UCSD-AML1 (cell line): ENCODE measurements around the gene CENPVL3.
"Not testable (repeated sequence)": the region's sequence is repeated elsewhere in the genome, so short reads cannot be mapped to it uniquely, and the experiment has no call there.

Experiments used
- DNase-seq: peaks from one replicate; lab custom pipeline; 2025; ENCODE audit not compliant: unreplicated experiment; lab: John Stamatoyannopoulos, UW

Gene CENPVL3

DNA sequence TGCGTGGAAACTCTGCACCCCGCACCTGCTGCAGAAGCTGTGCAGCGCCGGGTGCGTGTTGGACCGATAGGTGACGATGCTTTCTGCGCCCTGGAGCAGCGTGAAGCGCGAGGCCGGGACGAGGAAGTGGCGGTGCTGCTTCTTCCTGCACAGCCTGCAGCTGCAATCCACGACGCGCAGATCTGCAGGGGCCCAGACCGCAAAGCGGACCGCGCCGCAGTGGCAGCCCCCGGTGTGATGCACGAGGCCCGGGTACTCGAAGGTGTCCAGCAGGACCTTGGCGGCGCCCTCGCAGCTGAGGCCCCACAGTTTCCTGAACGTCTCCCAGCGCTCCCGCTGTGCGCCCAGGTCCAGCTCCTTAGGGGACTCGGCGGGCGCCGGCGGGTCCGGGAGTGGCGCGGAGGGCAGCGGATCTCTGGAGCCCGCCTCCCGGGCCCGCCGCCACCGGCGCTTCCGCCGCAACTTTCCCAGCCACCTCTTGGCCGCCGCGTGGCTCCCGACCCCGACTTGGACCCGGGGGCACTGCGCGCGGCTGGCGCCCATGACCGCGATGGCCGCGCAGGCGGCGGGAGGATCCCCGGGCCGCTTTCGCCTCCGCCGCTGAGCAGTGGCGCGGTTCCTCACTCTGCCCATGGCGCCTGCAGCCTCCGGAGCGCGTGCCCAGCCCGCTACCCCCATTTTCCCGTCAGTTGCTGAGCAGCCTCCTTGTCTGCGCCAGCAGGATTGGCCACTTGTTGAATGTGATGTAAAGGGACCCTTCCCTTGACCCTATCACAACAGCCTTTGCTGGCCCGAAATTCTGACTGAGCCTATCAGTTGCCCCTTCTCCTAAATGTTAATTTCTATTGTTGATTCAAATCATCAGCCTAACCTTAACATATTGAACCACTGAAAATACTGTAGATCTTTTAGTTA is at the start of gene CENPVL3:
Gene CENPVL3, minus strand, starts transcription at position 672 of the 915 bp plus-strand sequence. Its CDS starts 39 bp downstream, at position 633.
- DNase-seq: not testable (repeated sequence)

DNA sequence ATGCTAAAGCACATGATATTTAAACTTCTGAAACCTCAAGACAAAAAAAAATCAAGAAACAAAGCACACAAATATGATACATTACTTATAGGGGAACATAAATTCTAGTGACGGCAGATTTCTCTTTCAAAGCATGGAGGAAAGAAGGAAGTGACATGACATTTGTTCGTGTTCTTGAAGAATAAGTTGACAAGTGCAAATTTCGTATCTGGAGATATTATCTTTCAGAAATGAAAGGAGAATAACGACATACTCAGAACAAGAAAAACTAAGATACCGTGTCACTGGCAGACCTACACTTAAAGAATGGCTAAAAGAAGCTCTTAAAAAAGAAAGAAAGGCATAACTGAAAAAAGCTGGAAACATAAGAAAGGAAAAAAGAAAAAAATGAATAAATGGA is 47.3 kb upstream of the CENPVL3 start:
- DNase-seq: no peak

DNA sequence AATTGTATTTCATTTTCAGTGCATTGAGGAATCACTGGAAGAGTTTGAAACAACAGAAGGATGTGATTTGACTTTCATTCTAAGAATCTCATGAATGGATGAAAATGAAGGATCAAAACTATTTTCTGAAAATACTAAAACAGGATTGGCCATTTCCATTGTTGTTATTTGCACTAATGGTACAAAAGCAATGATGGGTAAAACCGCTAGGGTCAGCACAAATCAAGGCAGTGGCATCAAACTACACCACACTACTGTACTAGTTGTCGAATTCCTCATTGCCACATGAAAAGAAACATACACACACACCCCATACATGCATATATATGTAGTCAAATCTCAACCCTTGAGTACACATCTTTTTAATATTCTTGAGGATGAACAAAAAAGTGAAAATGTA is 24.7 kb upstream of the CENPVL3 start:
- no peak for DNase-seq

DNA sequence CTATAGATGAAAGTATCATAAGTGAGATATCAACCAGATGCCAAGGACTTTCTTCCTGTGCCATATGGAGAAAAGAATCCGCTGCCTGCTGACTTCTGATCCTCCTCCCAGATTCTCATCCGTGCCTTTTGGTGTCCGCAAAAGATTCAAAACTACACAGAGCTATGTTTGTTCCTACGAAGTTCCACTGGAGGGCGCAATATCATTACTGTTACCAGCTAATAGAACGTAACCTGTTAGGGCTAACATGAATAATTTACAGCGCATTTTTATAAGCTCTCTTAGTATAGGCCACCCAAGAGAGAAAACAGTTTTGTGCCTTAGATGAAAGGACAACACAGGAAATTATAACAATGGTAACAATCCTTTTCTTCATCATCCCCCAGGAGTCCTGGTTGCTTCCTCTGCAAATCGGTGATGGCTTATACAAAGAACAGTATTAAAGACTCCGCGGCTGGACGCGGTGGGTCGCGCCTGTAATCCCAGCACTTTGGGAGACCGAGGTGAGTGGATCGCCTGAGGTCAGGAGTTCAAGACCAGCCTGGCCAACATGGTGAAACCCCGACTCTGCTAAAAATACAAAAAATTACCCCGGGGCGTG is 22.8 kb upstream of the CENPVL3 start:
- no peak for DNase-seq

DNA sequence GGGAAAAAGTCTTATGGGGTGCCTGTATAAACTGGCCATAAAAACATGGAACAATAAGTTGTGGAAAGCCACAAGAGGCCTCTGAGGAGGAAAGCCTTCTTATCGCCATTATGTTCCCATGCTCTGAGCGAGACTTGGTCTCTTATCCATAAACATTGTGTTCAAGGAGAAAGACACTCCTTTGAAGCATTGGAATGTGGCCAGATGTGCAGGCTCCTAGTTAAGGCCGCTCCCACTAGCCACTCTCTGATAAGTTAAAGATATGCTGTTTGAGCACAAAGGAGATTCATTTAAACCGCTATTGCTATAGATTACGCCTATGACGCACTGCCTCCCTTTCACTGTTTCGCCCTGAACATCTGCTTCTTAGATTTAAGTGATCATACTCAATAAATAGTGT is 17.8 kb upstream of the CENPVL3 start:
- not testable (repeated sequence) for DNase-seq

DNA sequence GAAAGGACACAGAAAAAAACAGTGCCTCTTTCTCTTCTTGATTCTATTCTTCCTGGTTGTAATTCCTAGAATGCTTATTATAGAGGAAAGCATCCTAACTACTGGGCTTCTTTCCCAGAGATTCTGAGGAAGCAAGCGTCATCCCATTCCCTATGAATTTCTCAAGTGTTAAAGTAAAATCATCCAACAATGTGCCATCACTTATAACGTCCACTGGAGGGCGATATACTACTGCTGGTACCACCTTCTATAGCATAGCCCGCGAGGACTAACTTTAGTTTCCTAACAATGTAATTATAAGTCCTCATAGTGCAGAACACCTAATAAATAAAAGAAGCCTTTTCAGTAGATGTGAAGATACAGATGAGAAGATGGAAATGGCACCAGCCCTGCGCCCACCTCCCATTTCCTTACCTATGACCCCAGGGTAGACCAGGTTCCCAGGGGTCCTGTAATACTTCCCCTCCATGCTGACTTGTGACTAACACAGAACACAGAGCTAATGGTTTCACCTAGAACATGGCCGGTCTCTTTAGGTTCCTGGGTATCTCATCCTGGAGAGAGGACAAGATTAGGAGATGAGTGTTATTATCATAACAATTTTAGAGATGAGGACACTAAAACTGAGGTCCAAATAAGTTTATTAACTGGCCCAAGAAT is 4.2 kb downstream of the CENPVL3 start:
- DNase-seq: no peak

DNA sequence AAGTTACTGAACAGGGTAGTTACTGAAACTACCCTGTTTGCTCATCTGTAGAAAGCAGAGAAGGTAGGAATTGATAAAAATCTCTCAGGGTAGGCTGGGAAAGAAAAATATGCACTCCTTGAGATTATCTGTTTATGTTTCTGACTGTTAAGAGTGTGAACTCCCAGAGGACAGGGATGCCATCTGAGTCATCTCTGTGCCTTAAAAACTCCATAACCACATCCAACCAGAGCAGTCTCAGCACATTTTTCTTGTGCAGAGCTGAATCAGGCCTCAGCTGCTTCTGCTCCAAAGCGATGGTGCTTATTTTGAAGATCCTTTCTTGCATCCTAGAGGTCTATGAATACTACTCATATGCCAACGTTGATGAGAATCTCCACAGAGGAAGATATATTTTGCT is 9.9 kb downstream of the CENPVL3 start:
- no peak for DNase-seq

DNA sequence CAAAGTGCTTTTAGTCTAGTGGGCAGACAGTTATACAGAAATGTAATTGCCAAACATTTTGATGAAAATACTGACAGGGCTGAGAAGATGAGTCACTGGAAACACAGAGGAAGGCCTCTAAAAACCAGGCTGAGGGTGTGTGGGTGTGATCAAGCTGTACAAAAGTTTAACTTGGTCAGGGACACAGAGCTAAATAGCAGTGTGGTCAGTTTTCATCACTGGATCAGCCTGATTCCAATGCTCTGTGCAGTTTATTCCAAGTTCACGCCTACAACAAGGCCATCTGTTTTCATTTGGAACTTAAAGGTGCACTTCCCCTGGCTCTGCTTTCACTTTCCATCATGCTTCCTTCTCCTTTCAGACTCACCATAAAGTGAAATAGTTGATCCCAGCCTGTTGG is 10.6 kb downstream of the CENPVL3 start:
- DNase-seq: no peak

DNA sequence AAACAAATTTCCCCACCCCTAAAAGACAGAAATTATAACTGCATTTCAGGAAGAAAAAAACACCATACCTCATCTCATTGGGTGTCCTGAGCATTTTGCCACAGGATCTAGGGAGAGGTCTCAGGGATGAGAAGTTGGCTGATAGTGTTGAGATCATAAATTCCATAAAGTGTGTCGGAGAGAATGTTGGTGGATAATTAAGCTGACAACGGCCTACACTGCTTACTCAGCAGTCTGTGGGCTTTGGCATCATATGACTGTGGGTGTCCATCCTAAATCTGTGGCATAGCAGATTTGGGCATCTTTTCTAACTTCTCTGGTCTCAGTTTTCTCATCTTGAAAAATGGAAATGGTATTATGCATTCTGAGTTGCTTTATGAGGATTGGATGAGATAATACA is 12.3 kb downstream of the CENPVL3 start:
- no peak for DNase-seq

DNA sequence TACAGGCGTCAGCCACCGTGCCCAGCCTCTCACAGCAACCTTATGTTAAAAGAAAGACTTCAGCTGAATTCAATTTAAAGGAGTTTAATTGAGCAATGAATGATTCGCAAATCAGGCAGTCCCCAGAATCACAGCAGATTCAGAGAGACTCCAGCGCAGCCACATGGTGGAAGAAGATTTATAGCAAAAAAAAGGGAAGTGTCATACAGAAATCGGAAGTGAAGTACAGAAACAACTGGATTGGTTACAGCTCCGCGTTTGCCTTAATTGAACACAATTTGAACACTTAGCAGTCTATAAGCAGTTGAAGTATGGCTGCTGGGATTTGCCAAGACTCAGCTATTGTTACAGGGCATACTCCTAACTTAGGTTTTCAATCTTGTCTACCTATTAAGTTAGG is 19.8 kb downstream of the CENPVL3 start:
- DNase-seq: no peak

DNA sequence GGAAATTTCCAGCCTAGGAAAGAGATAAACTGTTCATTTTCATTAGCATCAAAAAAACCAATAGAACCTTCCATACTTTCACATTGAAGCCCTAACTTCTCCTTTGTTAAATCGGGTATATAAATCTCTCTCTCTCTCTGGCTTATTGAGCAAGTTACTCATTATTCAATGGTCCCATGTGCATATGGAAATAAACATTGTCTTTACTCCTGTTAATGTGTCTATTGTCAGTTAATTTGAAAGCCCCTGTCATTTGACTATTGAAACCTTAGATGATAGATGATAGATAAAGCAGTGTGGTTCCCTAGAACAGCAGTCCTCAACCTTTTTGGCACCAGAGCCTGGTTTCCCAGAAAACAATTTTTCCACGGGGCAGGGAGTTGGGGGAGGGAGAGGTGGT is 46.8 kb downstream of the CENPVL3 start:
- no peak for DNase-seq

DNA sequence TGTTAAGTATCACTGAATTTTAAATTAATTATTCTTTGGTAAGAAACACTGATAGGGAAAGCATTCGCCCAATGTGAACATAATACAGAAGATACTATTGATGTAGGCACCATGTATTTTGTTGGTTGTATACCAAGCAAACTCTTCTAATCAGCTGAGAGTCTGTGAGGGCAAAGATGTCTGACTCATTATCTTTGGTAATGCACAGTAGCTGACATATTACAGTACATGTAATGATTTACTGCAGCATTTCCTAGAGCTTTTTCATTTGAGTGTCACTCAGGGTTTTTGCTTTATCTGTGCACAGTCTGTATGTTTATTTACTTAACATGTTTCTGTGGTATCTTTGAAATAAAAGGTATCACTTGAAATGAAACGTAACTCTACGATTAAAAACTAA is 49.2 kb downstream of the CENPVL3 start:
- DNase-seq: no peak

DNA sequence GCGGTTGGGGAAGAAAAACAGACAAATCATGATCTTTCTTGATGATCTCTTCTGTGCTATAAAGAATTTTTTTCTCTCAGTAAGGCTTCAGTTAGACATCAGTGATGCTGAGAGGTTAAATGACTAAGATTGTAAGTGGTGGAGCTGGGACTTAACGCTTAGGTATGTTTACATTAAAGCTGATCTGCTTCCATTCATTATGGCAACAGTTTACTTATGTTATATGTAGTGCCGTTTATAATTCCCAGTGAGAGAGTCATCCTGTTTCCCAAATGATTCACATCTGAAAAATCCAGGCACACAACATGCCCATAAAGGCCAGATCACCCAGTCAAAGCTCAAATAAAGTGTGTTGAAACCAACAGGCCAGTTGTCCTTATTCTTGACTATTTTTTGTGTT is 50.1 kb downstream of the CENPVL3 start:
- no peak for DNase-seq
